ENCODE measurements around the gene PROM1.

PROM1 gene

DNA sequence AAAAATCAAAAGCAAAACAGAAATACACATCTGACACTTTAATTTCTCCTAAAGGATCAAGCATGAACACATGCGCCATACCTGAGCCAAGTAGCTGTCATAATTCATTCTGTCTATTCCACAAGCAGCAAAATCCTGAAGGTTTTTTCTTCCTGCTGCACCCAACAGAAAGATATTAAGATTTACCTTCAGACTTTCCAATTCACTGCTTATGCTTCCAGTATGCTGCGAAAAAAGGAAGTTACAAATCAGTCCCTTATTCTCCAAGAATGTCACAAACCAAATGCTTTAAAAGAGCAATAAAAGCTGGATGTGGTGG is 91.7 kb downstream of the PROM1 start:
- CTCF ChIA-PET: no interaction called here
- POLR2A ChIA-PET: no interaction called here

DNA sequence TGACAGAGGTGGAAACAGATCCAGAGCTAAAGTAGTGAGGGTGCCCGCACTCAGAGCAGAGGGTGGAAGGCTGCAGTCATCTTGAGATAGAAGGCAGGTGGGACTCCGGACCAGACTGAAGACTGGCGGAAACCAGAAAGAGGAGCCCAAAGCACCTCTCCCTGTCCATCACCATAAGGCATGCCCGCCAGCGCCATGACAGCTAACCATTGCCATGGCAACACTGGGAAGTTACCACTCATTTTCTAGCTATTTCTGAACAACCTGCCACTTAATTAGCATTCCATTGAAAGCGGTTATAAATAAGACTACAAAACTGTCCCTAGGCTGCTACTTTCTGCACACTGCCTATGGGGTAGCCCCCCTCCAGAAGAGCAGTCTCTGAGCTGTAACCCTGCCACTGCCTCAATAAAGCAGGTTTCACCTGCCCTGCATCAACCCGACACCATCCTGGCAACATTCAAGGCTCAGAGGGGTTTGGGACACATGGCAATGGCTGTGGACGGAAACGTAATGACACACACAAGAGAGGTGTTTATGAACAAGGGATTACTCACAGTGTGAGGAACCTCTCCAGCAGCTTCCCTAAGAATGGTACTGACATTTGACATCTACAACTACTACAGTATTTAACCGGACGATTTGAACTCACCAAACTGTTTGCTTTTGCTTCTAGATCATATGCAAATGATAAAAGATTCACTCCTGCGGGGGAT is 93.1 kb downstream of the PROM1 start:
- CTCF ChIA-PET: no interaction called here
- TF ChIP-seq FOXM1 (IDR thresholded peaks at IDR 0.05; ENCODE audit: borderline replicate concordance) (no peak), SP1 (IDR thresholded peaks at IDR 0.05) (no peak), TARDBP (IDR thresholded peaks at IDR 0.05) (no peak), HDGF (IDR thresholded peaks at IDR 0.05; ENCODE audit: borderline replicate concordance) (no peak), L3MBTL2 (conservative IDR thresholded peaks at IDR 0.05) (no peak), LEF1 (IDR thresholded peaks at IDR 0.05; ENCODE audit: borderline replicate concordance) (no peak)
- POLR2A ChIA-PET: no interaction called here
- no peak for DNase-seq (ENCODE audit: extremely low spot score)

More for the DNA sequence above, 91.7 kb downstream of the PROM1 start:
- no peak for DNase-seq (ENCODE audit: extremely low spot score)
- TF ChIP-seq TARDBP (IDR thresholded peaks at IDR 0.05) (no peak), FOXM1 (IDR thresholded peaks at IDR 0.05; ENCODE audit: borderline replicate concordance) (no peak), NFRKB (IDR thresholded peaks at IDR 0.05) (no peak), ARNT (IDR thresholded peaks at IDR 0.05) (no peak), SUZ12 (IDR thresholded peaks at IDR 0.05) (no peak), L3MBTL2 (conservative IDR thresholded peaks at IDR 0.05) (no peak), ZNF384 (IDR thresholded peaks at IDR 0.05) (no peak), BHLHE40 (IDR thresholded peaks at IDR 0.05; ENCODE audit: borderline replicate concordance) (no peak), FOXK2 (IDR thresholded peaks at IDR 0.05) (no peak), SP1 (IDR thresholded peaks at IDR 0.05) (no peak), HDGF (IDR thresholded peaks at IDR 0.05; ENCODE audit: borderline replicate concordance) (no peak), FOXA1 (IDR thresholded peaks at IDR 0.05) (no peak)
- TF ChIP-seq, protein P1, sequence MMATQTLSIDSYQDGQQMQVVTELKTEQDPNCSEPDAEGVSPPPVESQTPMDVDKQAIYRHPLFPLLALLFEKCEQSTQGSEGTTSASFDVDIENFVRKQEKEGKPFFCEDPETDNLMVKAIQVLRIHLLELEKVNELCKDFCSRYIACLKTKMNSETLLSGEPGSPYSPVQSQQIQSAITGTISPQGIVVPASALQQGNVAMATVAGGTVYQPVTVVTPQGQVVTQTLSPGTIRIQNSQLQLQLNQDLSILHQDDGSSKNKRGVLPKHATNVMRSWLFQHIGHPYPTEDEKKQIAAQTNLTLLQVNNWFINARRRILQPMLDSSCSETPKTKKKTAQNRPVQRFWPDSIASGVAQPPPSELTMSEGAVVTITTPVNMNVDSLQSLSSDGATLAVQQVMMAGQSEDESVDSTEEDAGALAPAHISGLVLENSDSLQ (IDR thresholded peaks at IDR 0.05): no peak

DNA sequence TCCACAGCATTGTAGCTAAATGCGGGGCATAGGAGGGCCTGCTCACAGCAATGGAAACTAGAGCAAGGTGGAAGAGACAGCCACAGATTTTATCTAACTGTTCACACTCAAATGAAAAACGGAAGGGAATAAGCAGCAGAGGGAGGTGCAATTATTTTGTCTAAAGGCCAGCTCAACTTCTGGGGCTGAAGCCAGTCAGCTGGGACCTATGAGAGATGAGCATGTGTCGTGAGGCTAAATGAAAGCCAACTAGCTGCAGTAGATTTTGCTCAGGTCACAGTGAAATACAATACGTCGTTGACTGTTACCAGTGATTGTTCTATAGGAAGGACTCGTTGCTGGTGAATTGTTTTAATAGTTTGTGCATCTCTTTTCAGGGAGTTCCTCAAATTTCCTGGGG is 94.4 kb downstream of the PROM1 start:
- ChIA-PET POLR2A (no interaction called here), CTCF (no interaction called here)
- TF ChIP-seq L3MBTL2 (conservative IDR thresholded peaks at IDR 0.05): no peak
- no peak for TF ChIP-seq FOXA1 (IDR thresholded peaks at IDR 0.05)
- no peak for TF ChIP-seq ELF4 (IDR thresholded peaks at IDR 0.05)
- TF ChIP-seq, protein P1 (IDR thresholded peaks at IDR 0.05): no peak
- no peak for TF ChIP-seq ZNF384 (IDR thresholded peaks at IDR 0.05)
- TF ChIP-seq CTBP1 (IDR thresholded peaks at IDR 0.05; ENCODE audit: borderline replicate concordance): no peak
- no peak for TF ChIP-seq BHLHE40 (IDR thresholded peaks at IDR 0.05; ENCODE audit: borderline replicate concordance)
- TF ChIP-seq FOXM1 (IDR thresholded peaks at IDR 0.05; ENCODE audit: borderline replicate concordance): no peak
- TF ChIP-seq FOXK2 (IDR thresholded peaks at IDR 0.05): no peak
- TF ChIP-seq NFRKB (IDR thresholded peaks at IDR 0.05): no peak
- no peak for TF ChIP-seq LEF1 (IDR thresholded peaks at IDR 0.05; ENCODE audit: borderline replicate concordance)
- TF ChIP-seq TARDBP (IDR thresholded peaks at IDR 0.05): no peak
- TF ChIP-seq ARNT (IDR thresholded peaks at IDR 0.05): no peak
- no peak for TF ChIP-seq SP1 (IDR thresholded peaks at IDR 0.05)
- TF ChIP-seq HDGF (IDR thresholded peaks at IDR 0.05; ENCODE audit: borderline replicate concordance): no peak
- no peak for TF ChIP-seq SUZ12 (IDR thresholded peaks at IDR 0.05)
- DNase-seq (ENCODE audit: extremely low spot score): no peak

DNA sequence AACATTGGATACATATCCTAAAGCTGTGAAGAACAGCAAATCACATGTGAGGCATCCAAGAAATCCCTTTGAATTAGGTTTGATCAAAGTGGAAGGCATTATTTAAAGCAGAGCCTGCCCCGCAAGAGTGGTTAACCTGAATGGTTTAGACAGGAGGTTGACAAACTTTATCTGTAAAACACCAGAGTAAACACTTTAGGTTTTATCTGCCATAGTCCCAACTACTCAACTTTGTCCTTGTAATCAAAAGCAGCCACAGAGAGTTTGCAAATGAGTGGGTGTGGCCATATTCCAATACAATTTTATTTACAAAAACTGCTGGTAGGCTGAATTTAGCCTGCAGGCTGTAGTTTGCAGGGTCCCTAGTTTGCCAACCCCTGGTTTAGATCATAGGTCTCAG is 95.6 kb downstream of the PROM1 start:
- CTCF ChIA-PET: no interaction called here
- TF ChIP-seq FOXA1 (IDR thresholded peaks at IDR 0.05): no peak
- no peak for TF ChIP-seq ZNF384 (IDR thresholded peaks at IDR 0.05)
- TF ChIP-seq SUZ12 (IDR thresholded peaks at IDR 0.05): no peak
- TF ChIP-seq FOXM1 (IDR thresholded peaks at IDR 0.05; ENCODE audit: borderline replicate concordance): no peak
- TF ChIP-seq SP1 (IDR thresholded peaks at IDR 0.05): no peak
- no peak for TF ChIP-seq NFRKB (IDR thresholded peaks at IDR 0.05)
- TF ChIP-seq CTBP1 (IDR thresholded peaks at IDR 0.05; ENCODE audit: borderline replicate concordance): no peak
- no peak for TF ChIP-seq ARNT (IDR thresholded peaks at IDR 0.05)
- TF ChIP-seq FOXK2 (IDR thresholded peaks at IDR 0.05): no peak
- TF ChIP-seq LEF1 (IDR thresholded peaks at IDR 0.05; ENCODE audit: borderline replicate concordance): no peak
- TF ChIP-seq ELF4 (IDR thresholded peaks at IDR 0.05): no peak
- no peak for TF ChIP-seq BHLHE40 (IDR thresholded peaks at IDR 0.05; ENCODE audit: borderline replicate concordance)
- no peak for TF ChIP-seq HDGF (IDR thresholded peaks at IDR 0.05; ENCODE audit: borderline replicate concordance)
- TF ChIP-seq, protein P1 (IDR thresholded peaks at IDR 0.05): no peak
- TF ChIP-seq L3MBTL2 (conservative IDR thresholded peaks at IDR 0.05): no peak
- TF ChIP-seq TARDBP (IDR thresholded peaks at IDR 0.05): no peak

DNA sequence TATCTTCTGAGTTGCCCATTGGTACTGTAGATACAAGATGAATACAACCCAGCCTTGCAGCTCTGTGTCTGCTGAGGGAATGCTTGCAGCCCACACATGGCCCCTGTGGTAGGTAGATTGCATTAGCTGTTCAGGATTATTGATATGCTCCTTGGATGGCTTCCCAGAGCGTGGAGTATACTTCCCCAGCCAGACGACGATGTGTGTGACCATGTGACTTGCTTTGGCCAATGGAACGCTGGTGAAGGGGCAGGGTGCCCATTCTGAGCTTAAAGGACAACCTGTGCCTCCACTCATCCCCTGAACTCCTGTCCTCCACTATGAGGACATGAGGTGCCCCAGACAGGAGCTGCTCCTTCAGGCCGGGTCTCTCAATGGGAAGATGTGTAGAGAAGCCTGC is 96.9 kb downstream of the PROM1 start:
- ChIA-PET POLR2A (no interaction called here), CTCF (no interaction called here)
- no peak for DNase-seq (ENCODE audit: extremely low spot score)
- TF ChIP-seq FOXK2 (IDR thresholded peaks at IDR 0.05) (no peak), ELF4 (IDR thresholded peaks at IDR 0.05) (no peak), NFRKB (IDR thresholded peaks at IDR 0.05) (no peak), SP1 (IDR thresholded peaks at IDR 0.05) (no peak), CTBP1 (IDR thresholded peaks at IDR 0.05; ENCODE audit: borderline replicate concordance) (no peak), SUZ12 (IDR thresholded peaks at IDR 0.05) (no peak), FOXM1 (IDR thresholded peaks at IDR 0.05; ENCODE audit: borderline replicate concordance) (no peak), BHLHE40 (IDR thresholded peaks at IDR 0.05; ENCODE audit: borderline replicate concordance) (no peak), L3MBTL2 (conservative IDR thresholded peaks at IDR 0.05) (no peak), ZNF384 (IDR thresholded peaks at IDR 0.05) (no peak)
- TF ChIP-seq, protein P1 (IDR thresholded peaks at IDR 0.05): no peak

More for the DNA sequence above, 95.6 kb downstream of the PROM1 start:
- DNase-seq (ENCODE audit: extremely low spot score): no peak
- POLR2A ChIA-PET: no interaction called here
